GM12801 (cell line): ENCODE results near the gene TSC2.

Experiments
- CTCF ChIP-seq: IDR thresholded peaks from one replicate; pipeline ENCODE4 v1.5.1; 2011; ENCODE audit warnings: control low read depth; ENCODE audit not compliant: insufficient read length; ENCODE audit errors: extremely low read depth

The TSC2 gene

GRCh38 chr16:2081201-2082084, 33.7 kb downstream of the TSC2 start:
- TF ChIP-seq CTCF: no peak

GRCh38 chr16:2082171-2082982, 34.6 kb downstream of the TSC2 start:
- no peak for TF ChIP-seq CTCF

GRCh38 chr16:2082983-2083364, 35.2 kb downstream of the TSC2 start:
- no peak for TF ChIP-seq CTCF

GRCh38 chr16:2083409-2083808, 35.6 kb downstream of the TSC2 start:
- no peak for TF ChIP-seq CTCF

GRCh38 chr16:2083876-2084780, 36.3 kb downstream of the TSC2 start:
- TF ChIP-seq CTCF: no peak

GRCh38 chr16:2084895-2085625, 37.3 kb downstream of the TSC2 start:
- TF ChIP-seq CTCF: no peak
